BLaER1 (cell line): ENCODE results near the gene SCNM1.

Experiments
- H3K27ac ChIP-seq: shearing (Covaris generic); formaldehyde crosslinking; 2 replicates; pipeline ENCODE4 v1.8.1; 2022
- H3K27me3 ChIP-seq: shearing (Covaris generic); formaldehyde crosslinking; 2 replicates; pipeline ENCODE4 v1.8.1; 2022
- H3K36me3 ChIP-seq: shearing (Covaris generic); formaldehyde crosslinking; 2 replicates; pipeline ENCODE4 v1.8.1; 2022
- H3K4me1 ChIP-seq: shearing (Covaris generic); formaldehyde crosslinking; 2 replicates; pipeline ENCODE4 v1.8.1; 2022
- H3K4me2 ChIP-seq: shearing (Covaris generic); formaldehyde crosslinking; 2 replicates; pipeline ENCODE4 v1.8.1; 2022
- H3K4me3 ChIP-seq: shearing (Covaris generic); formaldehyde crosslinking; 2 replicates; pipeline ENCODE4 v1.8.1; 2022
- H3K9ac ChIP-seq: shearing (Covaris generic); formaldehyde crosslinking; 2 replicates; pipeline ENCODE4 v1.8.1; 2022
- H3K9me3 ChIP-seq: shearing (Covaris generic); formaldehyde crosslinking; 2 replicates; pipeline ENCODE4 v1.8.1; 2022
- H4K20me1 ChIP-seq: shearing (Covaris generic); formaldehyde crosslinking; 2 replicates; pipeline ENCODE4 v1.8.1; 2022
- Cebpa-rat ChIP-seq: shearing (Covaris generic); IDR thresholded peaks from 2 replicates; pipeline ENCODE4 v1.8.1; 2022

The SCNM1 gene

GRCh38 chr1:151134991-151135390 is 31.0 kb upstream of the SCNM1 start:
- no peak overlapping the region for H3K4me2 ChIP-seq
- no peak overlapping the region for H3K4me3 ChIP-seq

GRCh38 chr1:151135433-151136385 is 30.2 kb upstream of the SCNM1 start:
- H3K4me3 ChIP-seq: no peak overlapping the region
- no peaks in the 10 kb centered on the region for H3K9me3 ChIP-seq
- no peak overlapping the region for H3K27ac ChIP-seq
- peaks cover 92% of the 10 kb centered on the region for H4K20me1 ChIP-seq
- H3K9ac ChIP-seq: no peak overlapping the region
- H3K27me3 ChIP-seq: peaks cover 4% of the 10 kb centered on the region; the same call in 1 of the 2 replicates
- H3K4me2 ChIP-seq: no peak overlapping the region
- peaks cover 99% of the 10 kb centered on the region for H3K36me3 ChIP-seq
- no peak for TF ChIP-seq Cebpa-rat
- H3K4me1 ChIP-seq: 0 out of 2 replicates have a peak, but pooled peaks cover 11% of the 10 kb centered on the region

More at GRCh38 chr1:151134991-151135390, 31.0 kb upstream of the SCNM1 start:
- H3K27ac ChIP-seq: no peak overlapping the region
- H3K36me3 ChIP-seq: peaks cover 95% of the 10 kb centered on the region
- TF ChIP-seq Cebpa-rat: no peak
- H3K9ac ChIP-seq: no peak overlapping the region
- H4K20me1 ChIP-seq: peaks cover 88% of the 10 kb centered on the region
- peaks cover 4% of the 10 kb centered on the region; the same call in 1 of the 2 replicates for H3K27me3 ChIP-seq
- no peaks in the 10 kb centered on the region for H3K9me3 ChIP-seq
- H3K4me1 ChIP-seq: 0 out of 2 replicates have a peak, but pooled peaks cover 11% of the 10 kb centered on the region

DNA sequence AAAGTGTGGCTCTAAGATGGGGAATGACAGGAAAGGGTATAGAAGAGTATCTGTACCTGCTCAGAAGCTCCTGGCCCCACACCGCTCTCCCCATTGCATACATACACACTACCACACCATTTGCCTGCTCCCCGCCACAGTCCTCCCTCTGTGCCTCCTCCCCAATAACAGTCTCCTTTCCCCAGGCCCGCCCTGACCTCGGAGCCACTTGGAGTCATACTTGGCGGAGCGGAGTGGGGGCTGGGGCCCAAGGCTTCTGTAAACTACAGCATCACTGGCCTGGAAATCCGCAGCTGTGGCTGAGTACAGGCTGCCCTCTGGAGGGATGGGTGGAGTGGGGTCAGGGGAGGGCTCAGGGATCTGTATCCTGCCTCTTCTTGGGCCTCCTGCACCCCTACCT is 28.2 kb upstream of the SCNM1 start:
- Histone ChIP-seq H3K9ac (no peak overlapping the region), H3K4me2 (no peak overlapping the region), H3K9me3 (no peaks in the 10 kb centered on the region), H3K4me3 (no peak overlapping the region), H4K20me1 (peaks cover 92% of the 10 kb centered on the region), H3K27ac (no peak overlapping the region), H3K27me3 (no peaks in the 10 kb centered on the region), H3K36me3 (peaks cover 99% of the 10 kb centered on the region), H3K4me1 (peaks cover 26% of the 10 kb centered on the region)
- TF ChIP-seq Cebpa-rat: no peak

GRCh38 chr1:151142411-151143056 is 23.4 kb upstream of the SCNM1 start:
- Histone ChIP-seq H3K27me3 (no peaks in the 10 kb centered on the region), H4K20me1 (peaks cover 71% of the 10 kb centered on the region), H3K4me1 (peaks cover 53% of the 10 kb centered on the region), H3K9ac (peak overlapping the region; percentile 96), H3K4me3 (peak overlapping the region; percentile 80), H3K36me3 (peaks cover 52% of the 10 kb centered on the region), H3K27ac (peak overlapping the region; percentile 94), H3K4me2 (peak overlapping the region; percentile 100), H3K9me3 (no peaks in the 10 kb centered on the region)
- TF ChIP-seq Cebpa-rat: no peak

DNA sequence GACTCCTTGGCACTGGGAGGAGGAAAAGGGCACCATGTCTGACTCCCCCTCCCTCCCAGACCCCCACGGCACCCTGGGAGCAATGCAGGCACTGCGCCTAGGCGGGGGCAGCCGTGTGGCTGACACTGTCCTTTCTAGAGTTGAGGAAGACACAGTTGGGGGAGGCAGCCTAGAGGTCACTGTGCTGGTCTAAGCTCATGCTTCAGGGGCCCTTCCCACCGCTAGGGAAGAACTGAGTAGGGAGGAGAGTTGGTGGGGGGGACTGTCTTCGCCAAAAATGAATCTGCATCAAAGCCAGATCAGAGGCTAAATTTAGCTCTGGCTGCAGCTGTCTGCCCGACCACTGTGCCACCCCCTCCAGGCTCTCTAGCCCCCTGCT is 22.9 kb upstream of the SCNM1 start:
- Histone ChIP-seq H3K4me1 (peaks cover 53% of the 10 kb centered on the region), H3K36me3 (peaks cover 47% of the 10 kb centered on the region), H3K27ac (peak overlapping the region; percentile 94), H3K4me2 (peak overlapping the region; percentile 100), H3K9me3 (no peaks in the 10 kb centered on the region), H3K27me3 (no peaks in the 10 kb centered on the region), H4K20me1 (peaks cover 66% of the 10 kb centered on the region), H3K4me3 (peak overlapping the region; percentile 80), H3K9ac (peak overlapping the region; percentile 96)
- TF ChIP-seq Cebpa-rat: no peak

DNA sequence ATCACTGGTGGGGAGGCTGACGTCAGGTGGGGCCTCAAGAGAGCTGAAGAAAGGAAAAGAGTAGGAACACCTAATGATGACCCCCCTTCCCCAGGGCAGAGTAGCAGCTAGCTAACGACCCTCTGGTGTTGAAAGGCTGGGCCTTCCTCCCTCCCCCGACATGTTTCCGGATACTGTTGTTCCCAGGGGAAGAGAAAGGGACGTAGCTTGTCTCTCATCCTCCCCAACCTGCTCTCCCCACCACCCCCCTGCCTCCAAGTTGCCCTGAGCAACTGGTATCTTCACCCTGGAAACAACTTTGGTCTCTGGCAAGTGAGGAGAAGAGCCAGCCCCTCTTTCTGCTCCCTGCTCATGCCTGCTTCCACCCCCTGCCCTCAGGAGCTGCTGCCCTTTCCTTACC is 22.0 kb upstream of the SCNM1 start:
- Histone ChIP-seq H3K27ac (peak overlapping the region; percentile 94), H3K4me2 (peak overlapping the region; percentile 100), H3K9ac (peak overlapping the region; percentile 96), H4K20me1 (peaks cover 56% of the 10 kb centered on the region), H3K9me3 (no peaks in the 10 kb centered on the region), H3K27me3 (no peaks in the 10 kb centered on the region), H3K4me3 (peak overlapping the region; percentile 80), H3K36me3 (peaks cover 37% of the 10 kb centered on the region), H3K4me1 (peaks cover 61% of the 10 kb centered on the region)
- TF ChIP-seq Cebpa-rat: no peak

- H3K4me3 ChIP-seq: peak overlapping the region; percentile 80
- no peaks in the 10 kb centered on the region for H3K9me3 ChIP-seq
- peak overlapping the region; percentile 94 for H3K27ac ChIP-seq
- no peak for TF ChIP-seq Cebpa-rat
- peak overlapping the region; percentile 100 for H3K4me2 ChIP-seq
- H4K20me1 ChIP-seq: peaks cover 49% of the 10 kb centered on the region
- peaks cover 30% of the 10 kb centered on the region for H3K36me3 ChIP-seq
- no peaks in the 10 kb centered on the region for H3K27me3 ChIP-seq
- H3K4me1 ChIP-seq: peaks cover 68% of the 10 kb centered on the region
- H3K9ac ChIP-seq: peak overlapping the region; percentile 96
Measured at GRCh38 chr1:151144474-151145303, 21.3 kb upstream of the SCNM1 start.

GRCh38 chr1:151145304-151146071 is 20.5 kb upstream of the SCNM1 start:
- Histone ChIP-seq H3K4me2 (peak overlapping the region; percentile 100), H4K20me1 (peaks cover 41% of the 10 kb centered on the region), H3K27ac (peak overlapping the region; percentile 94), H3K36me3 (peaks cover 22% of the 10 kb centered on the region), H3K4me1 (peaks cover 76% of the 10 kb centered on the region), H3K27me3 (no peaks in the 10 kb centered on the region), H3K9me3 (no peaks in the 10 kb centered on the region), H3K4me3 (peak overlapping the region; percentile 80), H3K9ac (peak overlapping the region; percentile 96)
- TF ChIP-seq Cebpa-rat: no peak

- Histone ChIP-seq H3K4me1 (peaks cover 74% of the 10 kb centered on the region), H3K27ac (peak overlapping the region; percentile 94), H3K4me2 (peak overlapping the region; percentile 100), H3K9me3 (no peaks in the 10 kb centered on the region), H3K36me3 (peaks cover 17% of the 10 kb centered on the region), H4K20me1 (peaks cover 38% of the 10 kb centered on the region), H3K9ac (peak overlapping the region; percentile 96), H3K27me3 (no peaks in the 10 kb centered on the region), H3K4me3 (peak overlapping the region; percentile 80)
- no peak for TF ChIP-seq Cebpa-rat
Measured at GRCh38 chr1:151146072-151146411, 19.9 kb upstream of the SCNM1 start.
